M059J (cell line): ENCODE measurements around the gene ZNF516. TPM values are rescaled to one million over a fixed set of nuclear protein-coding genes. Genes with fewer than 3 reads are reported as not detected.
A peak's percentile ranks its signal among the peaks of the same experiment; 100 is the strongest.

Source experiments
- DNase-seq: peaks from one replicate; pipeline ENCODE4 v3.0.0-alpha.2; 2012; ENCODE audit warnings: low read depth
- total RNA-seq: library from RNA; depleted of rRNA; stranded (reverse); fragments of >200 nt; shearing (Covaris generic); gene quantifications from 2 replicates; pipeline ENCODE4 v1.2.3, GENCODE V29; 2014

The ZNF516 gene
- total RNA-seq, 1 experiment from 2014 or later, result 8.9 TPM

- DNase-seq, result peak; percentile 31
These were observed 130.5 kb downstream of the ZNF516 start for GRCh38 chr18:76364282-76365259.

GRCh38 chr18:76363436-76364120, 131.5 kb downstream of the ZNF516 start:
- DNase-seq, result peak; percentile 64

- DNase-seq, result no peak
These were observed 132.4 kb downstream of the ZNF516 start for GRCh38 chr18:76362676-76363075.

GRCh38 chr18:76361219-76361618, 133.8 kb downstream of the ZNF516 start:
- DNase-seq, result no peak

- DNase-seq, result no peak
These were observed 135.1 kb downstream of the ZNF516 start for GRCh38 chr18:76359909-76360308.

- DNase-seq, result no peak
These were observed 136.3 kb downstream of the ZNF516 start for GRCh38 chr18:76358774-76359173.

GRCh38 chr18:76357585-76358260, 137.3 kb downstream of the ZNF516 start:
- no peak for DNase-seq

GRCh38 chr18:76357174-76357573, 137.9 kb downstream of the ZNF516 start:
- DNase-seq, result no peak

GRCh38 chr18:76356666-76357065, 138.4 kb downstream of the ZNF516 start:
- DNase-seq, result no peak

- DNase-seq, result peak; percentile 56
These were observed 140.7 kb downstream of the ZNF516 start for GRCh38 chr18:76354348-76354747.

GRCh38 chr18:76353500-76353899, 141.5 kb downstream of the ZNF516 start:
- DNase-seq, result no peak

- no peak for DNase-seq
These were observed 142.0 kb downstream of the ZNF516 start for GRCh38 chr18:76353046-76353445.

- DNase-seq, result peak; percentile 6
These were observed 143.0 kb downstream of the ZNF516 start for GRCh38 chr18:76351961-76352581.

- DNase-seq, result no peak
These were observed 144.7 kb downstream of the ZNF516 start for GRCh38 chr18:76350134-76351025.

- DNase-seq, result peak; percentile 66
These were observed 145.9 kb downstream of the ZNF516 start for GRCh38 chr18:76349067-76349715.

GRCh38 chr18:76348267-76349066, 146.6 kb downstream of the ZNF516 start:
- DNase-seq, result no peak

- no peak for DNase-seq
These were observed 147.7 kb downstream of the ZNF516 start for GRCh38 chr18:76347341-76347740.

GRCh38 chr18:76346490-76347130, 148.4 kb downstream of the ZNF516 start:
- no peak for DNase-seq

GRCh38 chr18:76345901-76346300, 149.1 kb downstream of the ZNF516 start:
- DNase-seq, result no peak
